Forelimb muscle (tissue), 1 donor: ENCODE data around the gene ATRAID. TPM values are rescaled to one million over a fixed set of nuclear protein-coding genes. Genes with fewer than 3 reads are reported as not detected.
A peak's percentile ranks its signal among the peaks of the same experiment; 100 is the strongest.
"Not testable (repeated sequence)": the region's sequence is repeated elsewhere in the genome, so short reads cannot be mapped to it uniquely, and the experiment has no call there.

Source experiments
- DNase-seq: peaks from one replicate; pipeline ENCODE4 v3.0.0-alpha.2; 2013; ENCODE audit warnings: low read depth
- polyA plus RNA-seq: library from polyadenylated mRNA; unstranded; fragments of 120-200 nt; gene quantifications from one replicate; pipeline ENCODE4 v1.2.1, GENCODE V29; 2013; ENCODE audit not compliant: insufficient read length

ATRAID gene
- polyA plus RNA-seq, 1 donor: 85.3 TPM

GRCh38 chr2:27194538-27195354, 17.1 kb upstream of the ATRAID start:
- no peak for DNase-seq

GRCh38 chr2:27195799-27196198, 16.0 kb upstream of the ATRAID start:
- DNase-seq: not testable (repeated sequence)

DNA sequence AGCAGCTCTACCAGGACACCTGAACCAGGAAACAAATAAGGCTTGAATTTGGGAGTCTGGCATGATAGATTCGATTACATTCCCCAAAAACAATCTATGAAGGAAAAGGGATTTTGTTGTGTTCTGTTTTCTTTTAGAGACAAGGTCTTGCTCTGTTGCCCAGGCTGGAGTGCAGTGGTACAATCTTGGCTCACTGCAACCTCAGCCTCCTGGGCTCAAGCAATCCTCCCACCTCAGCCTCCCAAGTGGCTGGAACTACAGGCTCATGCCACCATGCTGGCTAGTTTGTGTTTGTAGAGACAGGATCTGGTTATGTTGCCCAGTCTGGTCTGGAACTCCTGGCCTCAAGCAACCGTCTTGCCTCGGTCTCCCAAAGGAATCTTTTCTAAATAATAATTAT, 13.8 kb upstream of the ATRAID start:
- not testable (repeated sequence) for DNase-seq

- no peak for DNase-seq
These were observed 13.2 kb upstream of the ATRAID start for GRCh38 chr2:27198627-27199026.

DNA sequence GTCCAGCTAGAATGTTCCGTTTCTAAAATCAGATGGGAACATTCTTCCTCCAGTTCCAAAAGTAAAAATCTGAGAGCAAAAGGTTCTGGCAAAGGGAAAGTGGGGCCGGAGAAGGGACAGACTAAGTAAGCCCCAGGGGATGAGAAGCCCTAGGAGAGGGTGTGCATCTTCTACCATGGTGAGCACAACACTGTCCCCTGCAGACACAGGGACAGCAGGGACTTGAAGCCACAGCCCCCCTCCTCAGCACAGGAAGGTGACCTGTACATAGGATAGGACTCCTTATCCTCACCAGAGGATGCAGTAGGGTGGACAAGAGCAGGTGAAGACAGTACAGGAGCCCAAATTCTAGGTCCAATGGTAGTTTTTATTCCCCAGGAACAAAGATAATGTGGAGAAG, 12.6 kb upstream of the ATRAID start:
- no peak for DNase-seq

GRCh38 chr2:27201675-27202074, 10.2 kb upstream of the ATRAID start:
- no peak for DNase-seq

DNA sequence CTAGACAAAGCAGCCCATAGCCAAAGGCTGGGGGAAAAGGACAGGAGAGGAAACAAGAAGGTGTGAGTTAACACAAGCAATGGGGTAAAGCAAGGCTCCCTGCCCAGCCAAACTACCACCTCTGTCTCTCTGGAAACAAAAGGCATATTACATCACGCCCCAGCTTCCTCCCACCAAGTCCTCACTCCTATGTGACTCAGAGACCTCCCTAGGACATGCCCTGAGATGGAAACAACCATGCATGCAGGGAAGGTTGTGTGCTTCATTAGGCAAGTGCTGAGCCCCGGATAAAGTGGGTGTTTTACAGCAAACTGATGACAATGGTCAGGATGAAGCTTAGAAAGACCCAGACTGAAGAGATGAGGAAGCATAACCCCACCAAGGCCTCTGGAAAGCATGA, 9.0 kb upstream of the ATRAID start:
- no peak for DNase-seq

GRCh38 chr2:27203741-27204140, 8.1 kb upstream of the ATRAID start:
- DNase-seq: no peak

- DNase-seq: no peak
These were observed 7.3 kb upstream of the ATRAID start for GRCh38 chr2:27204566-27204965.

DNA sequence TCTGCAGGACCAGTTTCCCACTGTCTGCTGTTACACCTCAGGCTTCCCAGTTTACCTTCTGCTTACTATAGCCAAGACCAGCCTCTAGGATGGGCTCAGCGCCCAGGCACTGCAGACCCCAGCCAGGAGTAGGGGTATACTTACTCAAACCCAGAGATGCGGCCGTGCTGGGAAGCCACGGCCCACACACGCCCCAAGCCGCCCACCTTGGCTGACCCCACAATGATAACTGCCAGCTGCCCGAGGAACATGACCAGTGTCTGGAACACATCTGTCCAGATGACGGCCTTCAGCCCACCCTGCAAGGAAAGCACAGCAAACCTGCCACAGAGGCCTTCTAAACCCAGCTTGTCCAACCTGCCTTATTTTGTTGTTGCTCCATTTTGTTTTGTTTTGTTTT, 6.6 kb upstream of the ATRAID start:
- no peak for DNase-seq

- no peak for DNase-seq
These were observed 5.5 kb upstream of the ATRAID start for GRCh38 chr2:27206346-27206745.

DNA sequence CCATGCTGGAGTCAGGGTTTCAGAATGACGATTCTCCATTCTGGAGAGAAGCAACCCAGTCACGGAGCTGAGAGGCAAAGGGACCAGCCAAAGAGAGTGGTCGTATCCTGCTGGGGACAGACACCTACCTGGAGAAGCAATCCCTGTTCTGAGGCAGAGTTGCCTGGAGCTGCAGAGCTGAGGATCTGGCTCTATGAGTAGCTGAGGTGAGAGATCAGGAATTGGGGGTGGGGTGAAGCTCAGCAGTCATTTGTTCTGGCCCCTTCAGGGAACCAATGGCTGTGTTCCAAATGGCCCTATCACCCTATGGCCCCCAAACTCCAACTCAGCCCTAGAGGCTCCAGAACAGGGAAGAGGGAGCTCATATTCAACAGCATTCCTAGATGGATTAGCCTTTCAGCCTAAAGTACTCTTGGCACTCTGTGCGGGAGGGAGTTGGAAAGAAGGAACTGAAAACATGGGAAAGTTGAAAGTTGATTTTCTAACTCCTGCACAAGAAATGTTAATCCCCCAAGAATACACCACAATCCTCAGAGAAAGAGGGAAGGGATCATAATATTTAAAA, 3.3 kb upstream of the ATRAID start:
- DNase-seq: no peak

DNA sequence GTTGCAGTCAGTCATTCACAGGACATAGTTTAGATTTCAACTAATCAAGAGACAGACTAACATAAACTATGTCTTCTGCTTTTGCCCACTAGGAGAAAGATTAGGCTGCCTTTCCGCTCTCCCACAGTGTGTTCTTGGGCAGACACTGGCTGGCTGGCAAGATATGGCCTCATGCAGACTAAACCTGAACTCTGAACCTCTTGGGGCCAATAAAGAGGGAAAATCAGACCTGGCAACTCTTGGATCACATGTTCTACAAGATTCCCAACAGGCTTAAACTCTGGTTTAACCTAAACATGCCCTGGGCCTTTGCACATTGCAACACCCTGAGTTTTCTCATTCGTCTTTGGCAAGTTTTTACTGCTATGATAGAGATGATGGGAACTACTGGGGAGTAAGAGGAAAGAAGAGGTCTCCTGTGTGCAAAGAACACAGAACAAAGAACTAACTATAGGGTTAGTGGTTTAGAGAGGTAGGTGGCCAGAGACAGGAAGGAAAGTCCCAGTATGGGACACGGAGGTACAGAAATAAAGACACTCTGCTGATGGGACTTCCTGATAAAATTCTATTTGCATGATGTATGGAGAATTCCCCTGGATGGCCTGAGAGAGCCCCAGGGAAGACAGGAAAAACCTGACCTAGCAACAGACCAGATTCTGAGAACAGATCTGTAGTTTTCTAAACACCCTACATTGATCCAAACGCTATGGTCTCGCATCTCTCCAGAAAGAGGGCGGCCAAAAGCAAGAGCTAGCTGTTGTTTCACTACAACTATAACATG, 2.0 kb upstream of the ATRAID start:
- DNase-seq: no peak

DNA sequence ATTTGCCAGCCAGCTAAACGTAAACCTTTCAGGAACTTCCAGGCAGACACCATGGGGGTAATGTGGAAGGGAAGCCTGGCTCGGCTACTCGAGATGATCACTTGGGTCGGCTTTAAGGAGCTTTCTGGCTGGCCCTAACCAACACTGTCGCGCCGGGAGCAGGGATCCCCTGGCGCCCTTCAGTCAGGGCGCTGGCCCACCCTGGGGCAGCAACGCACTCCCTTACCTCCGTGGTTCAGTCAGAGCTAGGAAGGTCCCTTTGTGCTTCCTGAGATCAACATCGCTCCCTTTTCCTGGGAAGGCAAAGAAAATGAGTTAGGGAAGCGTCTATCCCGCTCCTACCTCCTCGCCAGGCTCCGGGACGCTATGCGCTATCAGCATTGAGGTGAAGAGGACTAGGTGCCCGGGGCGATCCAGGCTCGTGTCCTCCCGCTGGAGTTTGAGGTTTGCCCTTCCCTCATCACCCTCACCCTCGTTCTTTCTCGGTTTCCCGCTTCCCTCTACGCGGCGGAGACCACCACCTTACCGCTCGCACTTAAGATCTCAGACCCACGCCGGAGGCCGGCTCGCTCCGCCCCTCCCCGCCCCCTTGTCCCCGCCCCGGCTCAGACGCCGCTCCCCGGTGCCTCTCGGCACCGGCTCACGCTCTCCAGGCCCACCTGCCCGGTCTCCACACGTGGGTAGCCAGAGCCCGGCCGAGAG, 449 bp upstream of the ATRAID start:
- no peak for DNase-seq

GRCh38 chr2:27212626-27213471, 1.0 kb downstream of the ATRAID start:
- peak; percentile 11 for DNase-seq

- DNase-seq: no peak
These were observed 3.1 kb downstream of the ATRAID start for GRCh38 chr2:27214941-27215340.

DNA sequence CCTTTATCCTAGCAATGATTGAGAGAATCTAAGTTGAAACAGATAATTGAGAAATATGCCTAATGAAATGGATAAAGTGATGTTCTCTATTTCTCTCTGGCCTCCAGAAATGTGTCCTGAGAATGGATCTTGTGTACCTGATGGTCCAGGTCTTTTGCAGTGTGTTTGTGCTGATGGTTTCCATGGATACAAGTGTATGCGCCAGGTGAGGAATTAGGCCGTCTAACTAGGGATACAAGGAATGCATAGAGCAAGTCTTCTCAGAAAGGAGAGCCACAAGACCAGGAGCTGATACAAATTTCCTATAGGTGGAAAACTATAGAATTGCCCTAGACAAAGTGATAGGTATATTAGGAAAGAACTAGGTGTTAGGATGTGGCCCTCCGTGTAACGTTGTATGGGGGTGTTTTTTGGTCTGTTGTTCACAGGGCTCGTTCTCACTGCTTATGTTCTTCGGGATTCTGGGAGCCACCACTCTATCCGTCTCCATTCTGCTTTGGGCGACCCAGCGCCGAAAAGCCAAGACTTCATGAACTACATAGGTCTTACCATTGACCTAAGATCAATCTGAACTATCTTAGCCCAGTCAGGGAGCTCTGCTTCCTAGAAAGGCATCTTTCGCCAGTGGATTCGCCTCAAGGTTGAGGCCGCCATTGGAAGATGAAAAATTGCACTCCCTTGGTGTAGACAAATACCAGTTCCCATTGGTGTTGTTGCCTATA, 4.7 kb downstream of the ATRAID start:
- DNase-seq: no peak

DNA sequence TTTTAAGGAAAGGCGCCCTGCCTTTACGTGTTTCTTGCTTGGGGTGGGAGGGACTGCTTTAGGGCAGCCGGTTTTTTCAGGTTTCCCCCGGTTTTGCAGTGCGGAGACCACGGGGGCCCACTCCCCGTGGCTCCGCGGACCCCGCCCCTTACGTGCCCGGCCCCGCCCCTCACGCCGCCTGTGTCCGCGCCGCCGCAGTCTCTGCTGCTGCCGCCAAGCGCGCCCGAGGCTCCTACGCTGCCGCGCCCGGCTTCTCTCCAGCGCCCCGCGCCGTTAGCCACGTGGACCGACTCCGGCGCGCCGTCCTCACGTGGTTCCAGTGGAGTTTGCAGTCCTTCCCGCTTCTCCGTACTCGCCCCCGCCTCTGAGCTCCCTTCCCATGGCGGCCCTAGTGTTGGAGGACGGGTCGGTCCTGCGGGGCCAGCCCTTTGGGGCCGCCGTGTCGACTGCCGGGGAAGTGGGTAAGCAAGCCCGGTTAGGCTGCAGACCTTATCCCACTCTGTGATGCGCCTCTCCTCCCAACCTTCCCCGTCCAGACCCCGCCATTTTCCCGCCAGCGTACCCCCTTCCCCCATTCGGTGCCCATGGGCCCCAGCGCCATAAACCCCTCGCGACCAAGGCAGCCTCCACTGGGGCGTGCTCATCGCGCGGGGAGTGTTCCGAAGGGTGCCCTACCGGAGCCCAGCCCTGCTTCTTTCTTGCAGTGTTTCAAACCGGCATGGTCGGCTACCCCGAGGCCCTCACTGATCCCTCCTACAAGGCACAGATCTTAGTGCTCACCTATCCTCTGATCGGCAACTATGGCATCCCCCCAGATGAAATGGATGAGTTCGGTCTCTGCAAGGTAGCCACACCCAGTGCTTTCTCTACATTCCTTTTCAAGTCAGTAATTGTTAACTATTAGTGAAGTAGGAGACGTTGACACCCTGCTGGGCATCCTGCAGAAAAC, 5.6 kb downstream of the ATRAID start, which contains the start of gene CAD:
TSS of gene CAD (plus strand) at position 197 of the 949 bp plus-strand sequence. CDS start at position 380, 183 bp downstream.
- DNase-seq: peak; percentile 29

GRCh38 chr2:27218614-27219013, 6.8 kb downstream of the ATRAID start:
- DNase-seq: no peak
